B cell (primary cell): ENCODE measurements around the gene TTC34.
"Not testable (repeated sequence)": the region's sequence is repeated elsewhere in the genome, so short reads cannot be mapped to it uniquely, and the experiment has no call there.

Experiments used
- CTCF ChIP-seq: fragments of 200-600 bp; IDR thresholded peaks from one replicate; pipeline ENCODE4 v1.8.0; 2022; ENCODE audit warnings: antibody characterized with exemption, mild to moderate bottlenecking
- EZH2 ChIP-seq: IDR thresholded peaks from 2 replicates; pipeline ENCODE4 v1.6.1; 2012; ENCODE audit warnings: borderline replicate concordance, low read depth, mild to moderate bottlenecking, moderate library complexity, low read length; ENCODE audit not compliant: insufficient read depth, poor library complexity, severe bottlenecking

GRCh38 chr1:2653741-2654442 lies 147.6 kb downstream of the TTC34 start:
- not testable (repeated sequence) for TF ChIP-seq EZH2, CTCF
